ENCODE results near the gene PDCD7. TPM values are rescaled to one million over a fixed set of nuclear protein-coding genes. Genes with fewer than 3 reads are reported as not detected.

Gene PDCD7
- total and polyA plus RNA-seq, 2 of the 13 experiments (the other 11 are each of a cell fraction or from before 2014, with no cell fraction given): 10.1 to 14.7 TPM

DNA sequence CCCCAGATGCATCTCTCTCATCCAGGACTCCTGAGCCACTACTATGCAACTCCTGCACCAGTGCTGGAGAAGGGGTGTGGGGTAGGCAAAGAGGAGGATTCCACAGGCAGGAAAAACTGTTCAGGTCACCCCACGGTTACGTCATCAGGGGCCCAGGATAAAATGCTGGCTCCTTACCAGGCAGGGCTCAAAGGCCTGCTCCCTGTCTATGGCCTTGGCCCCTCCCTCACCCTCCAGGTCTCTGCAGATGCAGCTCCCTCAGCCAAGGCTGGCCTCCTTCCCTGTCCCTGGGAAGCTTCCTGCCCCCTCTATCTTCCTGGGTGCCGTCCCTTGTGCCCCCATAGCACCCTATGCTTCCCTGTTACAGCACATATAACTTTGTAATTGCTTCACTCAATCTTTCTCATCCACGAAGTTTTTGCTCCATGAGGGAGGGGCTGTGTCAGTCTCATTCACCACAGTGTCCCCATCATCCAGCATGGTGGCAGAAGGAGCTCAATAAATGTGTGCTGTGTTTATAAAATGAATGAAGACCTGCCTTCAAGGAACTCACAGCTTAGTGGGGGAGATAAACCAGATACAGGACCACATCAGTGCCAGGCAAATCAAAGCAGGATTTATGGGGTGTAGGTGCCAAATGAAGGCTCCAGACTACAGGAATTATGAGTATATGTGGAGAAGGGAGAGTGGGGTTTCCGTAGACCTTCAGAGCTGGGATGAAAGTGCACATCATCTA lies 38.4 kb downstream of the PDCD7 start:
- Histone ChIP-seq H3K4me2 (ENCODE audit: low read depth, low read length) (peak overlapping the region; percentile 29), H3K9me3 (ENCODE audit: low read length) (no peaks in the 10 kb centered on the region), H4K20me1 (ENCODE audit: insufficient read depth, low read length) (no peaks in the 10 kb centered on the region), H3K27ac (ENCODE audit: extremely low read length, insufficient read depth, low read length) (no peak overlapping the region), H3K4me3 (replicated peaks in 1 of 3; ENCODE audit: insufficient read depth in 1 of 3, low read depth in 2 of 3, low read length in 3 of 3) (peak overlapping the region in 1 of 3 experiments; percentile 7; a peak in 1 of 6 replicates), H3K4me1 (ENCODE audit: insufficient read depth, low read length) (peaks cover 31% of the 10 kb centered on the region), H3K9ac (ENCODE audit: insufficient read depth, low read depth, low read length) (no peak overlapping the region), H3K36me3 (replicated peaks in 1 of 2; ENCODE audit: control insufficient read depth in 1 of 2, insufficient read depth in 2 of 2, low read length in 2 of 2) (peaks cover 4 to 6% of the 10 kb centered on the region in 2 experiments; a peak in 4 of 5 replicates), H2AFZ (ENCODE audit: low read length) (no peak overlapping the region), H3K27me3 (ENCODE audit: control insufficient read depth in 1 of 2, insufficient read depth in 2 of 2, low read length in 2 of 2) (no peaks in the 10 kb centered on the region), H3K79me2 (ENCODE audit: insufficient read depth, low read length) (no peaks in the 10 kb centered on the region)
- in situ Hi-C loops (cut with HindIII; ENCODE audit: extremely low pct_ligation_motif_present, low pct_unique_long_range_greater_than_20kb): no loop called here
- 24% methylated on average over 3 of the region's 5 CpGs for WGBS (ENCODE audit: low lambda C conversion rate)
- CTCF ChIA-PET (ENCODE audit: low intra/inter-chr PET ratio, low total read pairs): no interaction called here
- no peak for FAIRE-seq
- intact Hi-C loops (cut with micrococcal nuclease; ENCODE audit: unreplicated experiment): no loop called here
- ATAC-seq: peak; percentile 31
- no TSS peak for BruUV-seq (replicated peaks)
- POLR2A ChIA-PET: interaction anchor here (1.2 to 1.5 kb wide), 2 partner anchors 11 to 37 kb away, joined by 3 read pairs; no protein-coding TSS in a partner anchor
- no peak for DNase-seq (ENCODE audit: low spot score)
- TF ChIP-seq KDM4B (CRISPR knock-in tag; IDR thresholded peaks at IDR 0.05) (no peak), TAF15 (IDR thresholded peaks at IDR 0.05; ENCODE audit: low read depth, low read length, poor library complexity, severe bottlenecking) (no peak), ZNF709 (CRISPR knock-in tag; IDR thresholded peaks at IDR 0.05) (no peak), CREB1 (IDR thresholded peaks at IDR 0.05) (peak; percentile 77), CREB1 (CRISPR knock-in tag; IDR thresholded peaks at IDR 0.05) (no peak; the same call in 1 of the 2 replicates), EEA1 (CRISPR knock-in tag; IDR thresholded peaks at IDR 0.05; ENCODE audit: borderline replicate concordance) (no peak), ZNF292 (CRISPR knock-in tag; IDR thresholded peaks at IDR 0.05; ENCODE audit: borderline replicate concordance, low read depth) (no peak), CCAR2 (optimal IDR thresholded peaks at IDR 0.05; ENCODE audit: low read depth, low read length) (no peak), FOXK1 (CRISPR knock-in tag; IDR thresholded peaks at IDR 0.05; ENCODE audit: borderline replicate concordance, low read depth) (no peak), FOSL1 (CRISPR knock-in tag; IDR thresholded peaks at IDR 0.05; ENCODE audit: borderline replicate concordance) (no peak), ZNF350 (CRISPR knock-in tag; IDR thresholded peaks at IDR 0.05; ENCODE audit: borderline replicate concordance, low read depth) (no peak), ZNF563 (CRISPR knock-in tag; IDR thresholded peaks at IDR 0.05) (no peak), GATAD2A (CRISPR knock-in tag; IDR thresholded peaks at IDR 0.05) (peak; percentile 18; the same call in 1 of the 2 replicates), ZNF446 (CRISPR knock-in tag; IDR thresholded peaks at IDR 0.05) (no peak), IKZF1 (IDR thresholded peaks at IDR 0.05) (no peak), ATF7 (IDR thresholded peaks at IDR 0.05) (peak; percentile 87), ATF7 (CRISPR knock-in tag; IDR thresholded peaks at IDR 0.05) (no peak), NONO (IDR thresholded peaks at IDR 0.05) (no peak), NONO (CRISPR knock-in tag; conservative IDR thresholded peaks at IDR 0.05) (no peak), ZNF496 (CRISPR knock-in tag; IDR thresholded peaks at IDR 0.05; ENCODE audit: insufficient replicate concordance) (no peak)
- TF ChIP-seq, protein P1, sequence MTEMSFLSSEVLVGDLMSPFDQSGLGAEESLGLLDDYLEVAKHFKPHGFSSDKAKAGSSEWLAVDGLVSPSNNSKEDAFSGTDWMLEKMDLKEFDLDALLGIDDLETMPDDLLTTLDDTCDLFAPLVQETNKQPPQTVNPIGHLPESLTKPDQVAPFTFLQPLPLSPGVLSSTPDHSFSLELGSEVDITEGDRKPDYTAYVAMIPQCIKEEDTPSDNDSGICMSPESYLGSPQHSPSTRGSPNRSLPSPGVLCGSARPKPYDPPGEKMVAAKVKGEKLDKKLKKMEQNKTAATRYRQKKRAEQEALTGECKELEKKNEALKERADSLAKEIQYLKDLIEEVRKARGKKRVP (CRISPR knock-in tag; IDR thresholded peaks at IDR 0.05): no peak
- TF ChIP-seq, protein P2, sequence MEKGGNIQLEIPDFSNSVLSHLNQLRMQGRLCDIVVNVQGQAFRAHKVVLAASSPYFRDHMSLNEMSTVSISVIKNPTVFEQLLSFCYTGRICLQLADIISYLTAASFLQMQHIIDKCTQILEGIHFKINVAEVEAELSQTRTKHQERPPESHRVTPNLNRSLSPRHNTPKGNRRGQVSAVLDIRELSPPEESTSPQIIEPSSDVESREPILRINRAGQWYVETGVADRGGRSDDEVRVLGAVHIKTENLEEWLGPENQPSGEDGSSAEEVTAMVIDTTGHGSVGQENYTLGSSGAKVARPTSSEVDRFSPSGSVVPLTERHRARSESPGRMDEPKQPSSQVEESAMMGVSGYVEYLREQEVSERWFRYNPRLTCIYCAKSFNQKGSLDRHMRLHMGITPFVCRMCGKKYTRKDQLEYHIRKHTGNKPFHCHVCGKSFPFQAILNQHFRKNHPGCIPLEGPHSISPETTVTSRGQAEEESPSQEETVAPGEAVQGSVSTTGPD (CRISPR knock-in tag; IDR thresholded peaks at IDR 0.05): no peak

Measured in HepG2 (cell line).